ENCODE measurements around the gene MMP23B.
"Not testable (repeated sequence)": the region's sequence is repeated elsewhere in the genome, so short reads cannot be mapped to it uniquely, and the experiment has no call there.

The MMP23B gene

DNA sequence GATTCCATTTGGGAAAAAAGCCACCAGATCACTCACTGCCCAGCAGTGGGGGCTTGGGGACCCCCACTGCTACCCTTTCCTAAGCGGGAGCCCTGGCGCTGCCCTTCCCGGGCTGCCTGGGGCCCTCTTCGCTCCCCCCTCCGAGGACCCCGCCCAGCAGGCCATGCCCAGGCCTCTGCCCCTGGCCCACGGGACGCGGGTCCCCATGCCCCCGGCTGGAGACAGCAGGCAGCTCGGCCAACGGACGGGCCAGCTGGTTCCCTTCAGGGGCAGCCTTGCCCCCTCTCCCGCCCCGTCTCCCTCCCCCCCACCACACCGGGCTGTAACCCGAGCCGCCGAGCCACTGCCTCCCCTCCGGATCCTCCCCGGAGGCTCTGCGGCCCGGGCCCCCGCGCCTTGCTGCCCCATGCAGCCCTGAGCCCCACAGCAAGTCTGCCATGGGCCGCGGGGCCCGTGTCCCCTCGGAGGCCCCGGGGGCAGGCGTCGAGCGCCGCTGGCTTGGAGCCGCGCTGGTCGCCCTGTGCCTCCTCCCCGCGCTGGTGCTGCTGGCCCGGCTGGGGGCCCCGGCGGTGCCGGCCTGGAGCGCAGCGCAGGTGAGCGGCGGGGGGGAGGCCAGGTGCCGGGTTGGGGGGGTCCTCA lies at the start of gene MMP23B:
TSS of gene MMP23B (plus strand) at position 392 of the 639 bp plus-strand sequence. CDS start at position 438, 46 bp downstream.
- no peak for DNase-seq (ENCODE audit: low read depth)

DNA sequence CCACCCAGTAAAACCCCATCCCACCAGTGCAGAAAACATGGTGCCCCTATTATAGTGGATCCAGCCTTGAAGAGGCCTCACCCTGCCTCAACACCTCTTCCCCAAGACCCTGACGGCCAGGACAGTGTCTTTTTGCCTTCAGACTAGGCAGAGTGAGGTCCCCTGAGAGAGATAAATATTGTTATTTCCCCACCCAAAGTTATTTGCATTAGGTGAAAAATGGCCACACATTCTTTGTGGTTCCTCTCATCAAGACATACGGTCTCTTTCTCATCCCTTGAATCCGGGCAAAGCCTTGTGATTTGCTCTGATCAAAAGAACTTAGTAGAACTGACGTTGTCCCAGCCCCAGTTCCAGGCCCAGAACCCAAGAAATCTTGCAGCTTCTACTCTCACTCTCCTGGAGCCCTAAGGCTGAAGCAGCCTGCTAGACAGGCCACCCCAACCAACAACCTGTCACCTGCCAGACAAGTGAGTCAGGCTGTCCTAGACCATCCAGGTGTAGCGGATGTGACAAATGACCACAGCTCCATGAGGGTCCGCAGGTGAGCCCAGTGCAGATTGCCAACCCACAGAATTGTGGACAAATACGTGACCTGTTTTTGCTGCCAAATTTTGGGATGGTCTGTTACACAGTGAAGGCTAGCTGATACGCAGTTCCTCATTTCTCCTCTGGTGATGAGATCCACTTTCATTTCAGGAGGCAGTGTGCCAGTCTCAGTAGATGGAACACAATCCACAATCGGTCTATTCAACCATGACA lies 49.2 kb upstream of the MMP23B start:
- DNase-seq (ENCODE audit: low read depth) = no peak

DNA sequence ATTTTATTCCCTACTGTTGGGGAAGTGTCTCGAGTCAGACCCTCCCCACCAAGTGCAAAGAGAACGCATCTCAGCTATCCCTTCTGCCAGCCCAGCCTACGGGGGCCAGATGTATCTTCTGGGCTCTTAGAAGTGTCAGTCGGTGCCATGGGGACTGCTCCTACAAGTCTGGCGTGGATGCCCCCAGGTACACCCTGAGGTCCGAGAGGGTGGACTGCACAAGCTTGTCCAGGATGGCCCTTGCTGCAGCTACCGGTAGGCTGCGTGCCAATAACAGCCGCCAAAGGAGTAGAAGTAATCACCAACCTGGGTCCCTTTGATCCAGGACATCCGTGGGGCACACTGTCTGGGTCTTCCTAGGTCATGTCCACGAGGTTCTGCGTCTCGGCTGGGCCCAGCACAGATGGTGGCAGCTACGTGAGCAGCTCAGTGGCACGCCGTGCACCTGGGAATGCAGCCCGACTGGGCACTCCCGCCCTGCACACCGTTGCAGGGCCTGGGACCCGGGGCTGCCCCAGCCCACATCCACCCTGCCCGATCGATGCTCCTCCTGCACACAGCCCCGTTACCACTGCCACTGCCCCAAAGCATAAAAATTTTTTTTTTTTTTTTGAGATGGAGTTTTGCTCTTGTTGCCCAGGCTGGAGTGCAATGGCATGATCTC lies 48.5 kb upstream of the MMP23B start:
- no peak for DNase-seq (ENCODE audit: low read depth)

DNA sequence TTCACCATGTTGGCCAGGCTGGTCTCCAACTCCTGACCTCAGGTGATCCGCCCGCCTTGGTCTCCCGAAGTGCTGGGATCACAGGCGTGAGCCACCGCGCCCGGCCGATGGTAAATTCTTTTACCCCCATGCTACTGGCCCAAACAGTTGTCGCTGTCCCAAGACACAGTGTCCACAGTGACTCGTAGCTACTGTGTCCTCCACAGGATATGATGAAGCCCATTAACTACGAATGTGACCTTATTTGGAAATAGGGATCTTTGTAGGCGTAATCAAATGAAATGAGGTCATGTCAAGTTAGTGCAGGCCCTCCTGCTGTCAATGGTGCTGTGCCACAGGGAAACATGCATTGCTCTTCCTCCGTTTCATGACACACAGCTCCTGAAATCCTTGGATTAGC lies 40.5 kb upstream of the MMP23B start:
- DNase-seq (ENCODE audit: low read depth) = no peak

DNA sequence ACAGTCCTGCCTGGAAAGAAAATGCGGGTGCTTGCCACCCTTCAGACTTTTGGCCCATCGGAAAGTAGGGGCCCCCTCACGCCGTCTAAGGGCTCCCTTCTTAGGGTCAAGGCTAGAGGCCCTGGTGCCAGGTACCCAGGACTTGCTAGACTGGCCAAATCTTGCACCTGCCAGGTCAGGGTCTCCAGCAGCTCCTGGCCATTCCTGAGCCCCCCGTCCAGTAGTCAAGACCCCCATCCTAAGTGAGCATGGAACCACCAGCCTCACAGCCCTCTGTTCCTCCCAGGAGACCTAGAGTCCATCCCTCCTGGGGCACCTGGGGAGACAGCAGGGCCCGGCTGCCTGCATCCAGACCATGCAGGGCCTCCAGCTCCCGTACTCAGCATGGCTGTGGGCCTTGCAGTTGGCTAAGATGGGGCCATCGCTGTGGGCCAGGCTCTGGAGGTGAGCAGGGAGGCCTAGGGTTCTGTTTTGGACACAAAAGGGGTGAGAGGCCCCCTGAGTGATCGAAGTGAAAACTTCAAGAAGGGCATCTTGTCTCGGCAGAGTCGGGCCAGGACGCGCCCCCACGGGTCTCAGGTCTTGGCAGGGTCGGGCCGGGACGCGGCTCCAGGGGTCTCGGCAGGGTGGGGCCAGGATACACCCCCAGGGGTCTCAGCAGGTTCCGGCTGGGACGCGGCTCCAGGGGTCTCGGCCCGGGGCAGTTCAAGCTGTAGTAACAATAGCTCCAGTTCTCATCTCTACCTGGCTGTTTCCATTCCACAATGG lies 38.0 kb upstream of the MMP23B start:
- DNase-seq (ENCODE audit: low read depth) = no peak

DNA sequence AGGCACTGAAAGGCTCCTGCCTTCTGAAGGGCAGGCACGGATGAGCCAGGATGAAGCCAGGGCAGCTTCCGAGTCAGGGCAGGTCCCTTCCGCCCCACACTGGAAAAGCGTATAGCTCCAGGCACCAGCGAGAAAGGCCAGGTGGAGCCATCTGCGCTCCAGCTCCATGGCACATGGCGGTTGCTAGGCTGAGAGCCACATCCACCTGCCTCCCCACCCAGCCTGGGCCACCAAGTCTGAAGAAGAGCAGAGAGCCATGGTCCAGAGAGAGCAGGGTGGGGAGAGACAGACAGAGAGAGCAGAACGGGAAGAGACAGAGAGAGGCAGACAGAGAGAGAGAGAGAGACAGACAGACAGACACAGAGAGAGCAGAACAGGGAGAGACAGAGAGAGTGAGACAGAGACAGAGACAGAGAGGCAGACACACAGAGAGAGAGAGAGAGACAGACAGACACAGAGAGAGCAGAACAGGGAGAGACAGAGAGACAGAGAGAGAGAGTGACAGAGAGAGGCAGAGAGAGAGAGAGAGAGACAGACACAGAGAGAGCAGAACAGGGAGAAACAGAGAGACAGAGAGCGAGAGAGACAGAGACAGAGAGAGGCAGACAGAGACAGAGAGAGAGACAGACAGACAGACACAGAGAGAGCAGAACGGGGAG lies 37.2 kb upstream of the MMP23B start:
- no peak for DNase-seq (ENCODE audit: low read depth)

DNA sequence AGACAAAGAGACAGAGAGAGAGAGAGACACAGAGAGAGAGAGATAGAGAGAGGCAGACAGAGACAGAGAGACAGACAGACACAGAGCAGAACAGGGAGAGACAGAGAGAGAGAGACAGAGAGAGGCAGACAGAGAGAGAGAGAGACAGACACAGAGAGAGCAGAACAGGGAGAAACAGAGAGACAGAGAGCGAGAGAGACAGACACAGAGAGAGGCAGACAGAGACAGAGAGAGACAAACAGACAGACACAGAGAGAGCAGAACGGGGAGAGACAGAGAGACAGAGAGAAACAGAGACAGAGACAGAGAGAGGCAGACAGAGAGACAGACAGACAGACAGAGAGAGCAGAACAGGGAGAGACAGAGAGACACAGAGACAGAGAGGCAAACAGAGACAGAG lies 36.6 kb upstream of the MMP23B start:
- not testable (repeated sequence) for DNase-seq (ENCODE audit: low read depth)

DNA sequence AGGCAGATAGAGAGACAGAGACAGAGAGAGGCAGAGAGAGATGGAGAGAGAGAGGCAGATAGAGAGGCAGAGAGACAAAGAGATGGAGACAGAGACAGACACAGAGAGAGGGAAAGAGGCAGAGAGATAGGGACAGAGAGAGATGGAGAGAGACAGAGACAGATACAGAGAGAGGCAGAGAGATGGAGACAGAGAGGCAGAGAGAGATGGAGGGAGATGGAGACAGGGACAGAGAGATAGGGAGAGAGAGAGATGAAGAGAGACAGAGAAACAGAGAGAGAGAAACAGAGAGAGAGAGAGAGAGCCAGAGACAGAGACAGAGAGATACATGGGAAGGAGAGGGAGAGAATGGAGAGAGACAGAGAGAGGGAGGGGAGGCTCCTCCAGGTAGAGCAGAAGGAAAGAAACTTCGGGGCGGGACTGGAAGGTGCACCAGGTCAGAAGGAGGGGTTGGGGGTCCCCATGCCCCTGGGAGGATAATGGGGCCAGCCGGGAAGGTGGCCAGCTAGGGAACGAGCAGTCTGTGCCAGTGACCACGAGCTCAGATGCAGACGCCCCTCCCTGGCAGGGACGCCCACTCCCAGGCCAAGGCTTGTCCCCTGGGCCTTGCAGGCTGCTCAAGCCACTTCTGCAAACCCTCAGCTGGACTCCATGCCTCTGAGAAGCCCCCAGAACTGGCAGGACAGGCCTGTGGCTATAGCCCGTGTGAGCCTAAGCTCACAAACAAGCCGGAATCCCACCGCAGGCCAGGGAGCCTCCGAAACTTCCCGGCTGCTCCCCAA lies 35.3 kb upstream of the MMP23B start:
- DNase-seq (ENCODE audit: low read depth) = no peak

DNA sequence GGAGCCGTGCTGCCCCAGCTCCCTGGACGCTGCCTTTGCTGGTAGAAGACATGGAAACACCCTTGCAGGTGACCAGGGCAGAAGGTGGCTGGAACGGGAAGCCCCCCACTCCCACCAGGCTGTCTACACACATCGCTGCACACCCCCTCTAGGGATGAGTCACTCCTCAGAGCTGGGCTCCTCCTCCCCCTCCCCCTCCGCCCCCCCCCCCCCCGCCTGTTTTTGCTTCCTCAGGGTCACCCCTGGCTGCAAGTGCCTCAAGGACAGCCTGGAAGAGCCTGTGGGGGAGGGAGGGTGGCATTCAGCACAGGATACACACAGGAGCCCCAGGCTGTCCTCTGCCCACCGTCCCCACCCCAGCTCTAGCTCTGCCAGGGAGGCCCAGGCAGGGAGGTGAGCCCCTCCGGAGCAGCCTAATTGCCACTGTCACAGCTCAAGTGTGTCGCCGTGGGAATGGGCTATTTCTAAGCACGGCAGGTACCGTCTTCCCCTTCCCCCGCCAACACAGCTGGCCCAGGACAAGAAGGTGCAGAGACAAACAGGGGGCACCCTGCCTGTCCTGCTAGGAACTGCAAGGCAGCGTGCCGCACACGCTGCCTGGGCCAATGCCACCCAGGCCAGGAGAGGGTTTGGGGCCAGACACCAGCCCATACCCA lies 34.6 kb upstream of the MMP23B start:
- DNase-seq (ENCODE audit: low read depth) = no peak

DNA sequence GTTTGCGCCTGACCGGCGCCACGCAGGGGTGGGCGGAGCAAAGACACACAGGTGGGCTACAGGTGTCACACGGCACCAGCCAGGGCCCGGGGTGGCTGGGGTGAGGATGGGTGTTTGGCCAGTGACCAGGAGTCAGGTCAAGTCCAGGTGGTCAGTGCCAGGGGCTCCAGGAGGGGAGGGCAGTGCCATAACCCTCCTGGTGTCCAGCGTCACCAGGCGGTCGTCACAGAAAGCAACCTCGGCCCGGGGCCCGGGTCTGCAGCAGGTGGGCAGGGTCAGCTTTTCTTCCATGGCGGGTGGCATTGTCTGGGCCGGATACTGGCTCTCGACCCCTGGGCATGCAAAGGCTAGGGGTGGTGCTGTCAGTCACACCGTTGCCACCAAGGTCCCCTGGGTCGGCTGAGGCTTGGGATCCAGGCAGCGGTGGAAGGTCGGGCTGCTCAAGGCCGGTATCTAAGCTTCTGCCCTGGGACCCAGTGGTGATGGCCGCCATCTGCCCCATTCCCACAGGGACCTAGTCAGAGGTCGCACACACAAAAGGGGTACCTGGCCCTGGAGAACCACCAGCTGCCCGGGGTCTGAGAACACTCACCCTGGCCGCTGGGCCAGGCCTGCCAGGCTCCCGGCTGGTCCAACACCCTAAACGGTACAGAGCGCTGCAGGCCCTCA lies 33.8 kb upstream of the MMP23B start:
- DNase-seq (ENCODE audit: low read depth) = no peak

DNA sequence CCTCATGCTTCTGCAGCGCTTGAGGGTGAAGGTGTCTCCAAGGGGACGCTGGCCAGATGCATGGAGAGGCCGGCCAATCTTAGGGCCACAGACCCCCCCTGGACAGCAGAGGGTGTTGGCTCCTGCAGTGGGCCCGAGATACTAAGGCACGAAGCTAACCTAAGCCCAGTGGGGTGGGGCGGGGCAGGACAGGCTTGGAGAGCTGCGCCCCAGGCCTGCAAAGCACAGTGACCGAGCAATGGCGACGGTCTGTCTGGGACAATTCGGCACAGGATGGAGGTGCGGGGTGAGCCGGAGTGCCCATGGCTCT lies 33.3 kb upstream of the MMP23B start:
- no peak for DNase-seq (ENCODE audit: low read depth)

DNA sequence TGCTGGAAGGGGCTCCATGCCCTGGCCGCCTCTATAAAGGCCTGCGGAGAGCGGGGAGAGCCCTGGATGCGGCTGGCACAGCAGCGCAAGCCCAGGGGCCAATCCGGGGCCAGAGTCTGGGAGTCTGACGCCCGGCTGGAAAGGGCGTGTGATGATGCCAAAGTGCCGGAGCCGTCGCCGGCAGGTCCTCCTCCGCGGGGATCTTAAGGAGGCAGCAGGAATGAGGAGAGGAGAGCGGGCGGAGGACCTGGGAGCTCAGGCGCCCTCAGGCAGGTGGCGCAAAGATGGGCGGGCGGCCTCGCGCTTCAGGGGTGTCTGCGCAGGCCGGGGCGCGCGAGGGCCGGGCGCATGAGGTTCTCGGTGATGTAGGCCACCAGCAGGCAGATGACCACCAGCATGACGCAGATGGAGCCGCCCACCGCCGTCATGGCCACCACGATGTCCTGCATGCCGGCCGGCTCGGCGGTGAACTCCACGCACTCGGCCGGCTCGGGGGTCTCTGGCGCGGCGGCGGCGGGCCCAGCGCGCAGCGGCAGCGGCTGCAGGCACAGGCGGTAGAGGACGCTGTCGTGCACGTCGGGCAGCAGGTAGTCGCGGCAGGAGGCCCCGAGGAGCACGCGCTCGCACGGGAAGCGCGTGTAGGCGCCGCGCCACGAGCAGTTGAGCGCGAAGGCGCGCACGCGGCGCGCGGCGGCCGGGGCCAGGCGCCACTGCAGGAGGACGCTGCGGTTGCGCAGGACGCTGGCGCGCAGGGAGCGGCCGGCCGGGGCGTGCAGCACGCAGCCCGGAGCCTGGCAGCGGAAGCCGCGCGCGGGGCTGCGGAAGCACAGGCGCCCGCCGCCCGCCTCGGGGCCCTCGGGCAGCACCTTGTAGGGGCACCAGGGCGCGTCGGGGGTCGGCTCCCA lies 32.7 kb upstream of the MMP23B start:
- no peak for DNase-seq (ENCODE audit: low read depth)

DNA sequence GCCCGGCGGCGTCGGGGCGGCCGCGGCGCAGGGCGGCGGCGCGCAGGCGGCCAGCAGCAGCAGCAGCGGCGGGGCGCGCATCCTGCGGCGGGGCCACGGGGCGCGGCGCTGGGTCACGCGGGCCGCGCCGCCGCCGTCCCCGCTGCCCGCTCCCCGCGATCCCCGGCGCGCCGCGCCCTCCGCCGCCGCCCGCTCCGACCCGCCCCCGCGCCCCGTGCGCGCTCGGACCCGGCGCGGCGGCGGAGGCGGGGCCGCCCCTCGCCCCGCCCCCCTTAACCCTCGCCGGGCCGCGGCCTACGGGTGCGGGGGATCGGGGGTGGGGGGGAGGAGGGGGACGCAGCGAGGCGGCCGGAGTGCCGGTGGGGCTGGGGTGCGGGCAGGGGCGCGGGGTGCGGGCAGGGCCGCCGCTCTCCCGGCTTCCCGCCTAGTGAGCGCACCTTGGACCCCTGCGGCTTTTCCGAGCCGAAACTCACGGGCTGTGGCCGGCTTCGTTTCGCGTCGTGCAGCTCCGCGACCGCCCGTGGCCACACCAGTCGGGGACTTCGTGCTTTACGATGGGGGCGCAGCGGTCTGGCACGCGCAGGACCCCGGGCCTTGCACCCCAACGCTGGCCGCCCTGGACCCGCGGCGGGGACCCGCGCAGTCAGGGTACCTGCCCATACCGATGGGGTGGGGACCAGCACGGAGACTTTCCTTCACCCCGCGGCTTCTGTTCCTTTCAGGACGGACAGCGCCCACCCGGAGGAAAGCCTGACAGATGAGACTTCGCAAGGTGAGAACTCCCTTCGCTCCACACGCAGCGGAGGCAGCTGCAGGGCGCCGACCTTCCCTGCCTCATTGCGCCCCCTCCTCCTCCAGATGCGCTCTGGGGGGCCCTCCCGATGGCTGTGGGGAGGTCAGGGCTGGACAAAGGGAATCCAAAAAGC lies 31.8 kb upstream of the MMP23B start, which contains the start of gene FNDC10:
TSS of gene FNDC10 (minus strand) at position 201 of the 926 bp plus-strand sequence. CDS start at position 81, 120 bp downstream.
- no peak for DNase-seq (ENCODE audit: low read depth)

DNA sequence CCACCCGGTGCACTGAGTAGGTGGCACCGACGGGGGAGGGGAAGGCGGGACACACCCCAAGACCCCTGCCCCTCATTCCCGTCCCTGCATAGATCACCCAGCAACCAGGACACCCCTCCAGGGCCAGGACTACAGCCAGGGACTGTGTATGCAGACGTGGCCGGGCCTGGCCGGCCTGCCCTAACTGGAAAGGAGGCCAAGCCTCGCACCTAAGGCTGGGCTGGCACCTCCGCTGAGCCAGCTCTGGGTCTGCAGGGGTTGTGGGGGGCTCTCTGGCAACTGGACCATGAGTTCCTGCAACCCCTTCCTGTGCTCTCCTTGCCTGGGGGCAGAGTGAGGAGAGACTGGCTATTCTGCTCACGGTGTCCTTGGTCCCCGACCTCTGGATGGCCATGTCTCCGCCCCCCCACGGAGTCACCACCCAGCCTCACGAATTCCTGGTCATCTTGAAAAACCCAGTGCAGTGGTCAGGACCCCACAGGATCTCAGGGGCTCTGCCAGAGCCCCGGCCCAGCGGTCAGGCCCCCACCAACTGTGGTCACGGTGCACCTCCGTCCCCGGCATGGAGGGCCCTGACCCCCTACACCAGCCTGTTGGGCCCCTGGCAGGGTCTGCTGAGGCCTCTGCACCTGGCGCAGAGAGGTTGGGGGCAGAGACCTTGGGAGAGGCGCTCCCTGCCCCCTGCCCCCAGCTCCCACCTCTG lies 31.0 kb upstream of the MMP23B start:
- DNase-seq (ENCODE audit: low read depth) = no peak

DNA sequence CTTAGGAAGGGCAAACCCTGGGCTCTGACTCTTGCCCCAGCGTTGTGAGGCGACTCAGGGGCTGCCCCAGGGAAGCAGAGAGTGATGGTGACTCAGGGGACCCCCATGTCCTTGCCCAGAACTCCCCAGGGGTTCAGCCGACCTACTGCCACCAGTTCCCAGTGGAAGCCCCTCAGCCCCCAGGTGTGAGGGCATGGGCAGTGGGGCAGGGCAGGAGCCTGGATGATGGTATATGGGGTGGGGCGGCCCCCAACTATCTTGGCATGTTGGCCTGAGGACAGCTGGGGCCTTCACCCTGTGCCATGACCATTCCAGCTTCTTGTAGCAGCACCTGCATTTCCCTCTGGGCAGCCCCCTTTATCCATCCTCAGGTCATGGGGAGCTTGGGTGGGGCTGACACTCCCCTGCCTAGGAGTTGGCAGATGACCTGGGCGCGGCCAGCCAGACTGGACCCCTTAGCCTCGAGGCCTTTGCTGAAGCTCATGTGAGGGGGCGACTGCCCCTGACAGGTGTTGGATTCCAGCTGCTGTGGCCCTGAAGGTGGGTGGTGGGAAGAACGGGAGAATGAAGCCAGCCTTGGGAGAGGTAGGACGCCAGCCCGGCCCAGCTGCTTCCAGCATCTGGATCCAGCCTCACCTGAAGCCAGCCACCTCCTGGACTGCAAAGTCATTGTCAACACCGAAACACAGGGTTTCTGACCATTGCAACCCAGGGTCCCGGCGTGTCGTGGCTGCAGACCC lies 30.2 kb upstream of the MMP23B start:
- no peak for DNase-seq (ENCODE audit: low read depth)

DNA sequence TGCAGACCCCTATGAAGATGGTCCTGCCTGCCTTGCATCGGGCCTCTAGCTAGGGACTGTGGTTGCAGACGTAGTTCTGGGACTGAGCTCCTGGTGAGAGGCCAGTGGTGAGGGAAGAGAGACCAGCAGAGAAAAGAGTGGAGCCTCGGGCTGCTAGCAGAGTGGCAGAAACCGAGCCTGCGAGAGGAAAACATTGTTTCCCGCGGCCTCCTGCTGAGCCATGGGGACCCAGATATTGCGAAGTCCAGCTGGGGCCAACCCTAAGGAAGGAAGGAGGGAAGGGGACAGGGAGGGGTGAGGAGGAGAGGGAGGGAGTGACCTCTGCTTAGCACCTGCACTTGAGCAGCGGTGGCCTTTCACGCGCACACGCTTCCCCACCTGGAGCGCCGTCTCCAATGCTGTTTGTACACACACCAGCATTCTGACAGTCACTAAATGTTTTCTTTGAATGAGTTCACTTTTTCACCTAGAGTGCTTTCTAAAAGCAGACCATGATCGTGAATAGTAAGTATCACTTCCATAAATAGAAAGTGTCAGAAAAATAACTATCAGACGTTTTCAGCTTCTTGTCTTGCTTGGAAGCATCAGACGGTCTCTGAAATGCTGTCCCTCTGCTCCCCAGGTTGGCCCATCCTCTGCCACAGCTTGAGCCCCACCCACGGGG lies 29.5 kb upstream of the MMP23B start:
- no peak for DNase-seq (ENCODE audit: low read depth)
